Measurements from ENCODE around the gene RAP1GAP2.
A peak's percentile ranks its signal among the peaks of the same experiment; 100 is the strongest.

Gene RAP1GAP2

GRCh38 chr17:2905269-2905668, 109.0 kb downstream of the RAP1GAP2 start:
- Histone ChIP-seq H3K27ac (ENCODE audit: low read depth in 2 of 2, low read length in 2 of 2) (no peak overlapping the region), H3K36me3 (ENCODE audit: control insufficient read depth in 2 of 2, insufficient read depth in 2 of 2, low read length in 2 of 2) (peaks cover 0 to 8% of the 10 kb centered on the region in 2 donors), H3K27me3 (ENCODE audit: control insufficient read depth in 2 of 2, insufficient read depth in 2 of 2, low read length in 2 of 2) (no peaks in the 10 kb centered on the region), H3K4me1 (ENCODE audit: control insufficient read depth in 2 of 2, insufficient read depth in 2 of 2, low read length in 2 of 2) (peaks cover 12 to 32% of the 10 kb centered on the region in 2 donors), H3K4me3 (ENCODE audit: low read length in 2 of 2) (no peak overlapping the region), H3K9me3 (ENCODE audit: control insufficient read depth in 2 of 2, low read length in 2 of 2) (no peaks in the 10 kb centered on the region), H3K9ac (ENCODE audit: low read depth in 1 of 2, low read length in 2 of 2) (no peak overlapping the region)

- no peaks in the 10 kb centered on the region for H3K9me3 ChIP-seq (ENCODE audit: control insufficient read depth in 2 of 2, low read length in 2 of 2)
- H3K36me3 ChIP-seq (ENCODE audit: control insufficient read depth in 2 of 2, insufficient read depth in 2 of 2, low read length in 2 of 2) = peaks cover 0 to 8% of the 10 kb centered on the region in 2 donors
- H3K27me3 ChIP-seq (ENCODE audit: control insufficient read depth in 2 of 2, insufficient read depth in 2 of 2, low read length in 2 of 2) = no peaks in the 10 kb centered on the region
- H3K4me1 ChIP-seq (ENCODE audit: control insufficient read depth in 2 of 2, insufficient read depth in 2 of 2, low read length in 2 of 2) = peaks cover 12 to 32% of the 10 kb centered on the region in 2 donors
- H3K27ac ChIP-seq (ENCODE audit: low read depth in 2 of 2, low read length in 2 of 2) = no peak overlapping the region
- H3K4me3 ChIP-seq (ENCODE audit: low read length in 2 of 2) = no peak overlapping the region
- H3K9ac ChIP-seq (ENCODE audit: low read depth in 1 of 2, low read length in 2 of 2) = no peak overlapping the region
Observed at GRCh38 chr17:2905696-2906501, 109.7 kb downstream of the RAP1GAP2 start.

GRCh38 chr17:2906901-2907300, 110.7 kb downstream of the RAP1GAP2 start:
- H3K27me3 ChIP-seq (ENCODE audit: control insufficient read depth in 2 of 2, insufficient read depth in 2 of 2, low read length in 2 of 2) = no peaks in the 10 kb centered on the region
- peaks cover 6 to 24% of the 10 kb centered on the region in 2 donors for H3K4me1 ChIP-seq (ENCODE audit: control insufficient read depth in 2 of 2, insufficient read depth in 2 of 2, low read length in 2 of 2)
- no peak overlapping the region for H3K9ac ChIP-seq (ENCODE audit: low read depth in 1 of 2, low read length in 2 of 2)

GRCh38 chr17:2909175-2909845, 113.1 kb downstream of the RAP1GAP2 start:
- peaks cover 0 to 8% of the 10 kb centered on the region in 2 donors for H3K36me3 ChIP-seq (ENCODE audit: control insufficient read depth in 2 of 2, insufficient read depth in 2 of 2, low read length in 2 of 2)
- no peak overlapping the region for H3K4me3 ChIP-seq (ENCODE audit: low read length in 2 of 2)
- no peaks in the 10 kb centered on the region for H3K9me3 ChIP-seq (ENCODE audit: control insufficient read depth in 2 of 2, low read length in 2 of 2)
- no peaks in the 10 kb centered on the region for H3K27me3 ChIP-seq (ENCODE audit: control insufficient read depth in 2 of 2, insufficient read depth in 2 of 2, low read length in 2 of 2)
- H3K4me1 ChIP-seq (ENCODE audit: control insufficient read depth in 2 of 2, insufficient read depth in 2 of 2, low read length in 2 of 2) = peaks cover 0 to 10% of the 10 kb centered on the region in 2 donors
- no peak overlapping the region for H3K9ac ChIP-seq (ENCODE audit: low read depth in 1 of 2, low read length in 2 of 2)
- peak overlapping the region; percentile 38 to 71 for H3K27ac ChIP-seq (ENCODE audit: low read depth in 2 of 2, low read length in 2 of 2)

More at GRCh38 chr17:2906901-2907300, 110.7 kb downstream of the RAP1GAP2 start:
- Histone ChIP-seq H3K4me3 (ENCODE audit: low read length in 2 of 2) (no peak overlapping the region), H3K27ac (ENCODE audit: low read depth in 2 of 2, low read length in 2 of 2) (no peak overlapping the region), H3K36me3 (ENCODE audit: control insufficient read depth in 2 of 2, insufficient read depth in 2 of 2, low read length in 2 of 2) (peaks cover 0 to 8% of the 10 kb centered on the region in 2 donors), H3K9me3 (ENCODE audit: control insufficient read depth in 2 of 2, low read length in 2 of 2) (no peaks in the 10 kb centered on the region)

GRCh38 chr17:2909846-2910234, 113.6 kb downstream of the RAP1GAP2 start:
- Histone ChIP-seq H3K36me3 (ENCODE audit: control insufficient read depth in 2 of 2, insufficient read depth in 2 of 2, low read length in 2 of 2) (peaks cover 0 to 8% of the 10 kb centered on the region in 2 donors), H3K4me1 (ENCODE audit: control insufficient read depth in 2 of 2, insufficient read depth in 2 of 2, low read length in 2 of 2) (peaks cover 0 to 8% of the 10 kb centered on the region in 2 donors), H3K9me3 (ENCODE audit: control insufficient read depth in 2 of 2, low read length in 2 of 2) (no peaks in the 10 kb centered on the region), H3K9ac (ENCODE audit: low read depth in 1 of 2, low read length in 2 of 2) (no peak overlapping the region), H3K27ac (ENCODE audit: low read depth in 2 of 2, low read length in 2 of 2) (peak overlapping the region; percentile 38 to 71), H3K4me3 (ENCODE audit: low read length in 2 of 2) (no peak overlapping the region), H3K27me3 (ENCODE audit: control insufficient read depth in 2 of 2, insufficient read depth in 2 of 2, low read length in 2 of 2) (no peaks in the 10 kb centered on the region)

GRCh38 chr17:2911035-2911754, 115.0 kb downstream of the RAP1GAP2 start:
- H3K9me3 ChIP-seq (ENCODE audit: control insufficient read depth in 2 of 2, low read length in 2 of 2) = no peaks in the 10 kb centered on the region
- no peak overlapping the region for H3K9ac ChIP-seq (ENCODE audit: low read depth in 1 of 2, low read length in 2 of 2)
- H3K4me3 ChIP-seq (ENCODE audit: low read length in 2 of 2) = no peak overlapping the region
- H3K4me1 ChIP-seq (ENCODE audit: control insufficient read depth in 2 of 2, insufficient read depth in 2 of 2, low read length in 2 of 2) = peaks cover 0 to 8% of the 10 kb centered on the region in 2 donors
- H3K27ac ChIP-seq (ENCODE audit: low read depth in 2 of 2, low read length in 2 of 2) = no peak overlapping the region
- no peaks in the 10 kb centered on the region for H3K27me3 ChIP-seq (ENCODE audit: control insufficient read depth in 2 of 2, insufficient read depth in 2 of 2, low read length in 2 of 2)
- H3K36me3 ChIP-seq (ENCODE audit: control insufficient read depth in 2 of 2, insufficient read depth in 2 of 2, low read length in 2 of 2) = peaks cover 0 to 11% of the 10 kb centered on the region in 2 donors

GRCh38 chr17:2911755-2912111, 115.5 kb downstream of the RAP1GAP2 start:
- Histone ChIP-seq H3K9me3 (ENCODE audit: control insufficient read depth in 2 of 2, low read length in 2 of 2) (no peaks in the 10 kb centered on the region), H3K36me3 (ENCODE audit: control insufficient read depth in 2 of 2, insufficient read depth in 2 of 2, low read length in 2 of 2) (peaks cover 0 to 13% of the 10 kb centered on the region in 2 donors), H3K4me1 (ENCODE audit: control insufficient read depth in 2 of 2, insufficient read depth in 2 of 2, low read length in 2 of 2) (peaks cover 0 to 8% of the 10 kb centered on the region in 2 donors), H3K27me3 (ENCODE audit: control insufficient read depth in 2 of 2, insufficient read depth in 2 of 2, low read length in 2 of 2) (no peaks in the 10 kb centered on the region), H3K4me3 (ENCODE audit: low read length in 2 of 2) (no peak overlapping the region), H3K9ac (ENCODE audit: low read depth in 1 of 2, low read length in 2 of 2) (no peak overlapping the region), H3K27ac (ENCODE audit: low read depth in 2 of 2, low read length in 2 of 2) (no peak overlapping the region)

GRCh38 chr17:2912754-2913153, 116.5 kb downstream of the RAP1GAP2 start:
- peaks cover 0 to 8% of the 10 kb centered on the region in 2 donors for H3K4me1 ChIP-seq (ENCODE audit: control insufficient read depth in 2 of 2, insufficient read depth in 2 of 2, low read length in 2 of 2)
- no peak overlapping the region for H3K27ac ChIP-seq (ENCODE audit: low read depth in 2 of 2, low read length in 2 of 2)
- H3K4me3 ChIP-seq (ENCODE audit: low read length in 2 of 2) = no peak overlapping the region
- no peaks in the 10 kb centered on the region for H3K27me3 ChIP-seq (ENCODE audit: control insufficient read depth in 2 of 2, insufficient read depth in 2 of 2, low read length in 2 of 2)
- no peaks in the 10 kb centered on the region for H3K9me3 ChIP-seq (ENCODE audit: control insufficient read depth in 2 of 2, low read length in 2 of 2)
- H3K36me3 ChIP-seq (ENCODE audit: control insufficient read depth in 2 of 2, insufficient read depth in 2 of 2, low read length in 2 of 2) = peaks cover 0 to 11% of the 10 kb centered on the region in 2 donors
- no peak overlapping the region for H3K9ac ChIP-seq (ENCODE audit: low read depth in 1 of 2, low read length in 2 of 2)

GRCh38 chr17:2916461-2916860, 120.2 kb downstream of the RAP1GAP2 start:
- no peaks in the 10 kb centered on the region for H3K9me3 ChIP-seq (ENCODE audit: control insufficient read depth in 2 of 2, low read length in 2 of 2)
- no peaks in the 10 kb centered on the region for H3K4me1 ChIP-seq (ENCODE audit: control insufficient read depth in 2 of 2, insufficient read depth in 2 of 2, low read length in 2 of 2)
- H3K36me3 ChIP-seq (ENCODE audit: control insufficient read depth in 2 of 2, insufficient read depth in 2 of 2, low read length in 2 of 2) = peaks cover 0 to 7% of the 10 kb centered on the region in 2 donors
- no peak overlapping the region for H3K9ac ChIP-seq (ENCODE audit: low read depth in 1 of 2, low read length in 2 of 2)
- no peaks in the 10 kb centered on the region for H3K27me3 ChIP-seq (ENCODE audit: control insufficient read depth in 2 of 2, insufficient read depth in 2 of 2, low read length in 2 of 2)
- no peak overlapping the region for H3K4me3 ChIP-seq (ENCODE audit: low read length in 2 of 2)
- no peak overlapping the region for H3K27ac ChIP-seq (ENCODE audit: low read depth in 2 of 2, low read length in 2 of 2)

- H3K4me1 ChIP-seq (ENCODE audit: control insufficient read depth in 2 of 2, insufficient read depth in 2 of 2, low read length in 2 of 2) = no peaks in the 10 kb centered on the region
- no peaks in the 10 kb centered on the region for H3K9me3 ChIP-seq (ENCODE audit: control insufficient read depth in 2 of 2, low read length in 2 of 2)
- no peak overlapping the region for H3K9ac ChIP-seq (ENCODE audit: low read depth in 1 of 2, low read length in 2 of 2)
- H3K36me3 ChIP-seq (ENCODE audit: control insufficient read depth in 2 of 2, insufficient read depth in 2 of 2, low read length in 2 of 2) = peaks cover under 1 to 3% of the 10 kb centered on the region in 2 donors
- H3K27me3 ChIP-seq (ENCODE audit: control insufficient read depth in 2 of 2, insufficient read depth in 2 of 2, low read length in 2 of 2) = no peaks in the 10 kb centered on the region
- no peak overlapping the region for H3K4me3 ChIP-seq (ENCODE audit: low read length in 2 of 2)
- H3K27ac ChIP-seq (ENCODE audit: low read depth in 2 of 2, low read length in 2 of 2) = no peak overlapping the region
Observed at GRCh38 chr17:2921443-2921842, 125.2 kb downstream of the RAP1GAP2 start.

All from mucosa of rectum (tissue), 2 donors.